Omental fat pad (tissue), 4 donors: ENCODE measurements around the gene DACH1. TPM values are rescaled to one million over a fixed set of nuclear protein-coding genes. Genes with fewer than 3 reads are reported as not detected.

Source experiments
- ATAC-seq: fragments of 150-250 bp; one replicate; pipeline ENCODE4 v1.9.1; 2016; ENCODE audit warnings: mild to moderate bottlenecking, moderate library complexity; ENCODE audit not compliant: low FRiP score
- DNase-seq: peaks from one replicate; pipeline ENCODE4 v3.0.0-alpha.2; 2019; ENCODE audit warnings: low spot score
- total RNA-seq, 4 donors: library from RNA; depleted of rRNA; stranded (reverse); fragments of >200 nt; gene quantifications; one replicate each; pipeline ENCODE4 v1.1.0, GENCODE V29; 2016
- TF ChIP-seq, protein P1 (sequence below), 3 donors: fragments of 450-650 bp; IDR thresholded peaks; one replicate each; pipeline ENCODE4 v1.5.1; 2016 to 2017; ENCODE audit warnings: antibody characterized with exemption in 3 of 3, mild to moderate bottlenecking in 3 of 3, moderate library complexity in 2 of 3

The DACH1 gene
- total RNA-seq, 4 donors from 2014 or later: 1.1 to 10.4 (median 2.8) TPM

DNA sequence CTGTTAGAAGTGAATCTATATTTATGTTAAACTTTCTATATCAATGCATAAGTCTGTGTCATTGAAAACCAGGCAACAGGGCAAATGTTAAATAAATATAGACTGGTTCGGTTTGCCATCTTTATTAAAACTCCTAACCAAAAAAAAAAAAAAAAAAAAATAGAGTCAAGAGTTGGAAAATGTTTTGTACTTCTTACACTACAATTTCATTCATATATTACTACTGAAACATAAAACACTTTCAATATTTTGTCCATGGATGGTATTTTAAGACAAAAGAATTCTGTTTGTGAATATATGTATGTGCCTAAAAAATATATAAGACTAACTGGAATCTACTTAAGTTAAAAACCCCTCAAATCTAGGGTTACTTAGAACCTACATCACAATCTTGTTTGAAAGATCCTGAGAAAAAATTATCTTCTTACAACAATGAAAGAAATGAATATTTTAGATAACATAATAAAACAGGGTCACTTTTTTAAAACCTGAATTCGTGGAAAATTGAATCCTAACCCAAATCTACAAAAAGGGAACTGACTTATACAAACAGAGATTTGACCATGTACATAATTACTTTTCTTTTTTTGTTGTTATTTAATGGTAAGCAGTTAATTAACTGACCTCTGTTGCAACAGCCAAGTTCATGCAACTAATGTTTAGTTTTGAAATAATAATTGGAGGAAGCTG, 5.1 kb downstream of the DACH1 start:
- TF ChIP-seq, protein P1, sequence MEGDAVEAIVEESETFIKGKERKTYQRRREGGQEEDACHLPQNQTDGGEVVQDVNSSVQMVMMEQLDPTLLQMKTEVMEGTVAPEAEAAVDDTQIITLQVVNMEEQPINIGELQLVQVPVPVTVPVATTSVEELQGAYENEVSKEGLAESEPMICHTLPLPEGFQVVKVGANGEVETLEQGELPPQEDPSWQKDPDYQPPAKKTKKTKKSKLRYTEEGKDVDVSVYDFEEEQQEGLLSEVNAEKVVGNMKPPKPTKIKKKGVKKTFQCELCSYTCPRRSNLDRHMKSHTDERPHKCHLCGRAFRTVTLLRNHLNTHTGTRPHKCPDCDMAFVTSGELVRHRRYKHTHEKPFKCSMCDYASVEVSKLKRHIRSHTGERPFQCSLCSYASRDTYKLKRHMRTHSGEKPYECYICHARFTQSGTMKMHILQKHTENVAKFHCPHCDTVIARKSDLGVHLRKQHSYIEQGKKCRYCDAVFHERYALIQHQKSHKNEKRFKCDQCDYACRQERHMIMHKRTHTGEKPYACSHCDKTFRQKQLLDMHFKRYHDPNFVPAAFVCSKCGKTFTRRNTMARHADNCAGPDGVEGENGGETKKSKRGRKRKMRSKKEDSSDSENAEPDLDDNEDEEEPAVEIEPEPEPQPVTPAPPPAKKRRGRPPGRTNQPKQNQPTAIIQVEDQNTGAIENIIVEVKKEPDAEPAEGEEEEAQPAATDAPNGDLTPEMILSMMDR (IDR thresholded peaks at IDR 0.05): no peak
- no peak for DNase-seq
- ATAC-seq: no peak

DNA sequence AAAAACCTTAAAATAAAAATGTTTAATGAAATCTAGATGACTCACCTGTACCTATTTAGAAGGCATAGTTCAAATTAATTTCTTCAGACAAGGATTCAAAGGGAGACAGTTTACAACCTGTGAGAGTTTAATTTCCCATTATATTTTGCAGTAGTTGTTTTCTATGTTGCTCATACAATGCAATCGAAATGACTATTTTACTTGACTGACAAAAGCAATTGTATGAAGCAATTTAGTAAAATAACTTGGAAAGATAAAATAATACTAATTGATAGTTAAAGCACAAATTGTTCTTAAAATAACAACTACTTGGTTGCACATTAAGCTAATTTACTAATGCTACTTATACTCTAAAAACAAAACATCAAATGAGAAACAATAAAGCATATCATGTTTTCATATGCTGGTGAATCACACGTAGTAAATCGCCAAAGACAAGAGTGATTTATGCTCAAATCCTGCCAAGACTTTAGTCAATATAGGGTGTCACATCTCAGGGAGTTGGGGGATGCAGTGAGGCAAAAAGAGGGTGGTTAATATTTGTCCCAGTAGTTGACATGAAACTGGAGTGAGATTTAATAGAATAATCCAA, 6.4 kb downstream of the DACH1 start:
- TF ChIP-seq, protein P1 (IDR thresholded peaks at IDR 0.05): no peak
- ATAC-seq (no peak), DNase-seq (no peak)

DNA sequence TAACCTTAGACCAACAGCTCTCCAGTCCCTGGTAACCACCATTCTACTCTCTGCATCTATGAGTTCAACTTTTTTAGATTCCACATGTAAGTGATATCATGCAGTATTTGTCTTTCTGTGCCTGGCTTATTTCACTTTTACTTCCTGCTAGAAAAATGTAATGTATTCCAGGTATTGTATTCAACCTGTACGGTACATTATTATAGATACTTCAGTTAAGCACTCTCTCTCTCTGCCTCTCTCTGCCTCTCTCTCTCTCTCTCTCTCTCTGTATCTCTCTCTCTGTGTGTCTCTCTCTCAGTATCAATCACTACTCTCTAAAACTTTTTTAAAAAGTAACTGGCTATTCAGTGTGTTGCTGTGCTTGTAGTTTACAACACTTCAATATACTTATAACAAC, 8.4 kb downstream of the DACH1 start:
- TF ChIP-seq, protein P1 (IDR thresholded peaks at IDR 0.05): no peak
- ATAC-seq (no peak), DNase-seq (no peak)

DNA sequence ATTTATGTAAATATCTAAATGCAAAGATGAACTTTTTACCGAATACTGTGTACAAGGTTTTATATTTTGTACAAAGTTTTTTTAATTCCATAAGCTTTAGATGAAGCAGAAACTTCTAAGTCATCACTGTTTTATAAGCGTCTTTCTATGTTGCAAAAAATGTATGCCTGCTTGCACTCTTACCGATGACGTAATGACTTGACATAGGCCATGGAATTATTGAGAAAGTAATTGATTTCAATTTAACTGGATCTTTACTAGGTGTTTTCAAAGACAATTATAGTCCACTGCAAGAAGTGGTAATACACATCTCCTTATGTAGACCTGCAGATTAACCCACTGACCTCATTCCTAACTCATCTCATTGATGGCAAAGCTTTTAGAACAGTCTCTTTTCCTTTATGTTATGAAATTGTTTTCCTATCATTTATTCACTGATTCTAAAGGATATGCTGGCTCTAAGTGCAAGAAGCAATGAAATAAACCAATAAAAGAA, 10.4 kb downstream of the DACH1 start:
- ATAC-seq (no peak), DNase-seq (no peak)
- TF ChIP-seq, protein P1 (IDR thresholded peaks at IDR 0.05): no peak

DNA sequence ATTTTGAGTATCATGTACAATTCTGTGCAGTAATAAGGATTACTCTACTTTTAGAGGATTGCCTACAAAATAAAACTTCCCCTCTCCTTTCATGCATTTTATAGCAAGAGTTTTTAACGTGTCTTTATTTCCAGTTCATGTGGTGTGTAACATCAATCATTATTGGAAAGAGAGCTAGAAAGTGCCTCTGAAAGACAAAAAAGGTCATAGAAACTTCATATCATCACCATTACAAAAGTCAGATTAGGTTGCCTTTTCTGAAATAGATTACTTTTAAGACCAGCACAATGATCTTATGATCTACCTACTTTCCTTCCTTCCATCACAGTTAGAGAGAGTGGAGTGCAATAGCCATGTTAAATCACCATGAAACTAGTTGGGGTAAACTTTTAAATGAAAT, 12.6 kb downstream of the DACH1 start:
- ATAC-seq (no peak), DNase-seq (no peak)
- TF ChIP-seq, protein P1 (IDR thresholded peaks at IDR 0.05): no peak

DNA sequence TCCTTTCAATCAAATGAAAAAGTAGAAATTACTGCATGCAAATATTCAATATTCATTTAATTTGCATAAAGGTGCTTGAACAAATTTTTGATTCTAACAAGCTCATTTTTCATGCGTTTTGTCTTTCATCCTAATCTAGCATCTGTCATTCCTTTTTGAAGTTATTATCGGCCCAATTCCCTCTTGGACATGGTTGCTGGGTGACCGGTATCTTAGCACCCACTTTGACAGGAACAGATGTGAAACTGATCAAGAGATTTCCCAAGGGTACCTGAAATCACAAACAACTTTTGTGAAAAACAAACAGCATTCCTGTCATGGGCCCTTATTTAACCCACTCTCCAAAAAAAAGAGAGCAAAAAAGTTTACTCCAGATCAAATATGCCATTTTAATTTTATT, 13.3 kb downstream of the DACH1 start:
- TF ChIP-seq, protein P1 (IDR thresholded peaks at IDR 0.05): no peak

DNA sequence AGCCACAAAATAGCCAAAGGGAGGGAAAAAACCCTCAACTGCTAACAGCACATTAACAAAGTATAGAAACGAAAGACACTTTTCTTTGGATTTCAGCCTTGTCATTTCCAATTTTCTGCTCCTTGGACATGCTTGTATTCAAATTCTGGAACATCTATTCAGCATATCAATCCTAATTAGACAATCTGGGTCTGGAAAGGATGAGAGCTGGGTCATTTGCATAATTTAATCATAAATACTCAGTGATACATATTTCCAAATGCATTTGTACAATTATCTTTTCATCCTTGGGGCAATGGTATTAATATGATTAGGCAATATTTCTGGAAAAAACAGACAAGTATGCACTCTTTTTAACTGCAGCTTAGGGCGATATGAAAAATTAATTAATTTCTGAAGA, 14.3 kb downstream of the DACH1 start:
- TF ChIP-seq, protein P1 (IDR thresholded peaks at IDR 0.05): no peak
- ATAC-seq (no peak), DNase-seq (no peak)

More for the DNA sequence above, 13.3 kb downstream of the DACH1 start:
- no peak for DNase-seq
- ATAC-seq: no peak
